SK-N-SH (cell line): ENCODE data around the gene TBC1D8. TPM values are rescaled to one million over a fixed set of nuclear protein-coding genes. Genes with fewer than 3 reads are reported as not detected.

Experiments used
- CTCF ChIA-PET: fragments of 300-600, 350-600 bp; formaldehyde crosslinking; extraction: SDS; loops from one replicate; lab custom pipeline; 2021; lab: Yijun Ruan, JAX
- POLR2A ChIA-PET: fragments of 350-600 bp; sonication (Branson Sonifier 250); formaldehyde crosslinking; extraction: SDS; loops from one replicate; lab custom pipeline; 2020; ENCODE audit warnings: antibody characterized with exemption, inconsistent platforms; lab: Yijun Ruan, JAX
- DNase-seq: peaks from one replicate; pipeline ENCODE4 v3.0.0; 2012
- H2AFZ ChIP-seq: fragments of 200-600 bp; sonication (generic); 2 replicates; pipeline ENCODE4 v1.8.1; 2016; ENCODE audit warnings: antibody characterized with exemption, mild to moderate bottlenecking, low read depth
- H3F3A ChIP-seq: fragments of 200-600 bp; sonication (generic); replicated peaks from 2 replicates; pipeline ENCODE3; 2016; ENCODE audit warnings: antibody characterized with exemption, mild to moderate bottlenecking; ENCODE audit not compliant: insufficient read depth
- H3K27ac ChIP-seq, 2 experiments: fragments of 200-500 bp in 1 of 2; fragments of 200-600 bp in 1 of 2; sonication (Bioruptor generic) in 1 of 2; sonication (generic), shearing (Covaris generic) in 1 of 2; 2 replicates each; pipeline versions ENCODE4 v1.5.1 to v1.6.1; 2014 to 2016; ENCODE audit warnings: low read depth in 2 of 2, inconsistent platforms in 1 of 2, low read length in 1 of 2, mild to moderate bottlenecking in 1 of 2, mixed read lengths in 1 of 2
- H3K27me3 ChIP-seq: fragments of 200-600 bp; sonication (generic), shearing (Covaris generic); 2 replicates; pipeline ENCODE4 v1.6.1; 2016; ENCODE audit warnings: mixed run types; ENCODE audit not compliant: insufficient read depth
- H3K36me3 ChIP-seq, 2 experiments: fragments of 200-500 bp in 1 of 2; fragments of 200-600 bp in 1 of 2; sonication (Bioruptor generic) in 1 of 2; sonication (generic) in 1 of 2; replicated peaks in 1 of 2; 2 replicates each; pipeline versions ENCODE3 to v1.5.1; 2014 to 2016; ENCODE audit warnings: low read length in 1 of 2, mild to moderate bottlenecking in 1 of 2; ENCODE audit not compliant: insufficient read depth in 2 of 2, control insufficient read depth in 1 of 2
- H3K4me1 ChIP-seq, 2 experiments: fragments of 200-500 bp in 1 of 2; fragments of 200-600 bp in 1 of 2; sonication (Bioruptor generic) in 1 of 2; sonication (generic), shearing (Covaris generic) in 1 of 2; 2 replicates each; pipeline versions ENCODE4 v1.5.1 to v1.6.1; 2014 to 2016; ENCODE audit warnings: low read depth in 1 of 2, low read length in 1 of 2, mixed run types in 1 of 2; ENCODE audit not compliant: insufficient read depth in 2 of 2, control insufficient read depth in 1 of 2
- H3K4me2 ChIP-seq: fragments of 200-600 bp; sonication (generic), shearing (Covaris generic); 2 replicates; pipeline ENCODE4 v1.6.1; 2017; ENCODE audit warnings: mixed run types
- H3K4me3 ChIP-seq, 2 experiments: fragments of 200-500 bp in 1 of 2; fragments of 200-600 bp in 1 of 2; sonication (Bioruptor generic) in 1 of 2; sonication (generic), shearing (Covaris generic) in 1 of 2; 2 replicates each; pipeline versions ENCODE4 v1.5.1 to v1.8.1; 2014 to 2016; ENCODE audit warnings: low read depth in 2 of 2, inconsistent platforms in 1 of 2, low read length in 1 of 2, mild to moderate bottlenecking in 1 of 2, mixed read lengths in 1 of 2, moderate library complexity in 1 of 2
- H3K79me2 ChIP-seq: fragments of 200-600 bp; sonication (generic); 2 replicates; pipeline ENCODE4 v1.8.1; 2017; ENCODE audit warnings: mild to moderate bottlenecking; ENCODE audit not compliant: insufficient read depth
- H3K9ac ChIP-seq: fragments of 200-600 bp; sonication (generic); 2 replicates; pipeline ENCODE4 v1.6.1; 2017; ENCODE audit warnings: mixed run types
- H3K9me2 ChIP-seq: fragments of 200-600 bp; sonication (generic); 2 replicates; pipeline ENCODE4 v1.6.1; 2017; ENCODE audit warnings: mixed run types
- H3K9me3 ChIP-seq: fragments of 200-600 bp; sonication (generic); 2 replicates; pipeline ENCODE4 v1.6.1; 2017; ENCODE audit warnings: mixed run types, mild to moderate bottlenecking, moderate library complexity
- H4K20me1 ChIP-seq: fragments of 200-600 bp; sonication (generic); 2 replicates; pipeline ENCODE4 v1.6.1; 2017; ENCODE audit warnings: mild to moderate bottlenecking, mixed run types; ENCODE audit not compliant: insufficient read depth
- ELF1 ChIP-seq: IDR thresholded peaks from 2 replicates; pipeline ENCODE4 v1.4.0; 2012
- EP300 ChIP-seq, 2 experiments: IDR thresholded peaks; 2 replicates each; pipeline versions ENCODE4 v1.4.0 to v1.6.1; 2012; ENCODE audit warnings: borderline replicate concordance in 1 of 2, low read depth in 1 of 2, low read length in 1 of 2
- FOSL2 ChIP-seq: IDR thresholded peaks from 2 replicates; pipeline ENCODE4 v1.4.0; 2012; ENCODE audit warnings: low read depth, mild to moderate bottlenecking, moderate library complexity, borderline replicate concordance
- GATA2 ChIP-seq: sonication (generic); formaldehyde crosslinking; IDR thresholded peaks from 2 replicates; pipeline ENCODE4 v1.5.0; 2020; ENCODE audit warnings: mild to moderate bottlenecking, missing genetic modification reagents
- JUND ChIP-seq: IDR thresholded peaks from 2 replicates; pipeline ENCODE4 v1.4.0; 2012
- MEF2A ChIP-seq: IDR thresholded peaks from 2 replicates; pipeline ENCODE4 v1.4.0; 2012; ENCODE audit warnings: low read depth, borderline replicate concordance
- POLR2AphosphoS5 ChIP-seq: IDR thresholded peaks from 2 replicates; pipeline ENCODE4 v1.6.1; 2012; ENCODE audit warnings: low read depth, low read length
- RAD21 ChIP-seq: IDR thresholded peaks from 2 replicates; pipeline ENCODE4 v1.6.1; 2012; ENCODE audit warnings: mild to moderate bottlenecking, low read length
- RFX5 ChIP-seq: IDR thresholded peaks from 2 replicates; pipeline ENCODE4 v1.6.1; 2012; ENCODE audit warnings: mild to moderate bottlenecking, improper control_type of control experiment, low read length
- RXRA ChIP-seq: IDR thresholded peaks from 2 replicates; pipeline ENCODE4 v1.4.0; 2012; ENCODE audit warnings: low read depth, mild to moderate bottlenecking, borderline replicate concordance
- SMC3 ChIP-seq: IDR thresholded peaks from 2 replicates; pipeline ENCODE4 v1.6.1; 2012; ENCODE audit warnings: low read depth, low read length, improper control_type of control experiment
- TAF1 ChIP-seq: IDR thresholded peaks from 2 replicates; pipeline ENCODE4 v1.6.1; 2012; ENCODE audit warnings: low read depth, mild to moderate bottlenecking, low read length, moderate library complexity, borderline replicate concordance
- TCF12 ChIP-seq: IDR thresholded peaks from 2 replicates; pipeline ENCODE4 v1.4.0; 2012
- WGBS: methylation state at CpG from one replicate; pipeline ENCODE4 v1.1.6; 2017; ENCODE audit warnings: low lambda C conversion rate; 5-methylcytosine and 5-hydroxymethylcytosine counted together
- polyA plus RNA-seq, 3 experiments: library from polyadenylated mRNA; depleted of rRNA; stranded (reverse); fragments of >200 nt; gene quantifications; 2 replicates each; pipeline ENCODE4 v1.2.3, GENCODE V29; 2012
- TF ChIP-seq, protein P1 (sequence below): fragments of 150-350 bp; IDR thresholded peaks from 2 replicates; pipeline ENCODE4 v1.6.1; 2017; ENCODE audit warnings: antibody characterized with exemption, low read length, low read depth, borderline replicate concordance
- TF ChIP-seq, protein P2 (sequence below): IDR thresholded peaks from 2 replicates; pipeline ENCODE4 v1.4.0; 2012; ENCODE audit warnings: low read depth, borderline replicate concordance
- TF ChIP-seq, protein P3 (sequence below): fragments of 150-350 bp; IDR thresholded peaks from 2 replicates; pipeline ENCODE4 v1.6.1; 2016; ENCODE audit warnings: mild to moderate bottlenecking, low read depth, low read length
- TF ChIP-seq, protein P4 (sequence below): IDR thresholded peaks from 2 replicates; pipeline ENCODE4 v1.6.1; 2012; ENCODE audit warnings: mild to moderate bottlenecking, low read depth, low read length, moderate library complexity
- TF ChIP-seq, protein P5 (sequence below): IDR thresholded peaks from 2 replicates; pipeline ENCODE4 v1.4.0; 2012; ENCODE audit warnings: low read depth
- TF ChIP-seq, protein P6 (sequence below): fragments of 200-600 bp; sonication (generic); IDR thresholded peaks from 2 replicates; pipeline ENCODE4 v1.6.1; 2017; ENCODE audit warnings: antibody characterized with exemption, mild to moderate bottlenecking, moderate library complexity

Gene TBC1D8
- polyA plus RNA-seq, 1 of the 3 experiments (the other 2 are of a cell fraction), result 5.3 TPM

DNA sequence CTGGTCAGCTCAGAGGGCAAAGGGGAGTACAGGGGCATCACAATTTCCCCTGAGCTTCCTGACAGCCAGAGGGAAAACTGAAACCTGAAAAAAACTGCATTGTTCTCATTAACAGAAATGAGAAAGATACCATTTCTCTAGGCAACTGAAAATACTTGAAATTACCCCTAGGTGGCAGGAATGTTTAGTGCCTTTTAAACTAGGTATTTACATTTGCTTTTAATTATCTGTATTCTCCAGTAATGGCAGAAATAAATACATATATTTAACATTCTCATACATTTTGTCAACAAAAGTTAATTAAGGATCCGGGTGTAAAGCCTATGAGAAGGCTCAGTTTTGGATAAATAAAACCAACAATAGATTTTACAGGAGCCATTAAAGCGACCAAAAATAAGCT is 114.6 kb downstream of the TBC1D8 start:
- H3K27me3 ChIP-seq, result no peaks in the 10 kb centered on the region
- peak; percentile 62 for DNase-seq
- H3K4me1 ChIP-seq, result peaks cover 0 to 15% of the 10 kb centered on the region in 2 experiments; a peak in 2 of 4 replicates
- no peaks in the 10 kb centered on the region for H4K20me1 ChIP-seq
- H3K9ac ChIP-seq, result no peak overlapping the region
- TF ChIP-seq, protein P1, sequence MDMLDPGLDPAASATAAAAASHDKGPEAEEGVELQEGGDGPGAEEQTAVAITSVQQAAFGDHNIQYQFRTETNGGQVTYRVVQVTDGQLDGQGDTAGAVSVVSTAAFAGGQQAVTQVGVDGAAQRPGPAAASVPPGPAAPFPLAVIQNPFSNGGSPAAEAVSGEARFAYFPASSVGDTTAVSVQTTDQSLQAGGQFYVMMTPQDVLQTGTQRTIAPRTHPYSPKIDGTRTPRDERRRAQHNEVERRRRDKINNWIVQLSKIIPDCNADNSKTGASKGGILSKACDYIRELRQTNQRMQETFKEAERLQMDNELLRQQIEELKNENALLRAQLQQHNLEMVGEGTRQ, result no peak
- TF ChIP-seq MEF2A (no peak), EP300 (IDR thresholded peaks at IDR 0.05; ENCODE audit: borderline replicate concordance in 1 of 2, low read depth in 1 of 2, low read length in 1 of 2) (no peak), ELF1 (no peak), RXRA (no peak), GATA2 (CRISPR knock-in tag) (no peak), TCF12 (peak; percentile 74), FOSL2 (no peak), TAF1 (no peak), SMC3 (peak; percentile 60), JUND (no peak), POLR2AphosphoS5 (no peak), RFX5 (no peak), RAD21 (peak; percentile 79)
- TF ChIP-seq, protein P2, sequence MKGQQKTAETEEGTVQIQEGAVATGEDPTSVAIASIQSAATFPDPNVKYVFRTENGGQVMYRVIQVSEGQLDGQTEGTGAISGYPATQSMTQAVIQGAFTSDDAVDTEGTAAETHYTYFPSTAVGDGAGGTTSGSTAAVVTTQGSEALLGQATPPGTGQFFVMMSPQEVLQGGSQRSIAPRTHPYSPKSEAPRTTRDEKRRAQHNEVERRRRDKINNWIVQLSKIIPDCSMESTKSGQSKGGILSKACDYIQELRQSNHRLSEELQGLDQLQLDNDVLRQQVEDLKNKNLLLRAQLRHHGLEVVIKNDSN, result no peak
- TF ChIP-seq, protein P3, sequence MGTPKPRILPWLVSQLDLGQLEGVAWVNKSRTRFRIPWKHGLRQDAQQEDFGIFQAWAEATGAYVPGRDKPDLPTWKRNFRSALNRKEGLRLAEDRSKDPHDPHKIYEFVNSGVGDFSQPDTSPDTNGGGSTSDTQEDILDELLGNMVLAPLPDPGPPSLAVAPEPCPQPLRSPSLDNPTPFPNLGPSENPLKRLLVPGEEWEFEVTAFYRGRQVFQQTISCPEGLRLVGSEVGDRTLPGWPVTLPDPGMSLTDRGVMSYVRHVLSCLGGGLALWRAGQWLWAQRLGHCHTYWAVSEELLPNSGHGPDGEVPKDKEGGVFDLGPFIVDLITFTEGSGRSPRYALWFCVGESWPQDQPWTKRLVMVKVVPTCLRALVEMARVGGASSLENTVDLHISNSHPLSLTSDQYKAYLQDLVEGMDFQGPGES, result no peak
- TF ChIP-seq, protein P4, sequence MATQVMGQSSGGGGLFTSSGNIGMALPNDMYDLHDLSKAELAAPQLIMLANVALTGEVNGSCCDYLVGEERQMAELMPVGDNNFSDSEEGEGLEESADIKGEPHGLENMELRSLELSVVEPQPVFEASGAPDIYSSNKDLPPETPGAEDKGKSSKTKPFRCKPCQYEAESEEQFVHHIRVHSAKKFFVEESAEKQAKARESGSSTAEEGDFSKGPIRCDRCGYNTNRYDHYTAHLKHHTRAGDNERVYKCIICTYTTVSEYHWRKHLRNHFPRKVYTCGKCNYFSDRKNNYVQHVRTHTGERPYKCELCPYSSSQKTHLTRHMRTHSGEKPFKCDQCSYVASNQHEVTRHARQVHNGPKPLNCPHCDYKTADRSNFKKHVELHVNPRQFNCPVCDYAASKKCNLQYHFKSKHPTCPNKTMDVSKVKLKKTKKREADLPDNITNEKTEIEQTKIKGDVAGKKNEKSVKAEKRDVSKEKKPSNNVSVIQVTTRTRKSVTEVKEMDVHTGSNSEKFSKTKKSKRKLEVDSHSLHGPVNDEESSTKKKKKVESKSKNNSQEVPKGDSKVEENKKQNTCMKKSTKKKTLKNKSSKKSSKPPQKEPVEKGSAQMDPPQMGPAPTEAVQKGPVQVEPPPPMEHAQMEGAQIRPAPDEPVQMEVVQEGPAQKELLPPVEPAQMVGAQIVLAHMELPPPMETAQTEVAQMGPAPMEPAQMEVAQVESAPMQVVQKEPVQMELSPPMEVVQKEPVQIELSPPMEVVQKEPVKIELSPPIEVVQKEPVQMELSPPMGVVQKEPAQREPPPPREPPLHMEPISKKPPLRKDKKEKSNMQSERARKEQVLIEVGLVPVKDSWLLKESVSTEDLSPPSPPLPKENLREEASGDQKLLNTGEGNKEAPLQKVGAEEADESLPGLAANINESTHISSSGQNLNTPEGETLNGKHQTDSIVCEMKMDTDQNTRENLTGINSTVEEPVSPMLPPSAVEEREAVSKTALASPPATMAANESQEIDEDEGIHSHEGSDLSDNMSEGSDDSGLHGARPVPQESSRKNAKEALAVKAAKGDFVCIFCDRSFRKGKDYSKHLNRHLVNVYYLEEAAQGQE, result no peak
- TF ChIP-seq, protein P5, sequence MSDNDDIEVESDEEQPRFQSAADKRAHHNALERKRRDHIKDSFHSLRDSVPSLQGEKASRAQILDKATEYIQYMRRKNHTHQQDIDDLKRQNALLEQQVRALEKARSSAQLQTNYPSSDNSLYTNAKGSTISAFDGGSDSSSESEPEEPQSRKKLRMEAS, result no peak
- TF ChIP-seq, protein P6, sequence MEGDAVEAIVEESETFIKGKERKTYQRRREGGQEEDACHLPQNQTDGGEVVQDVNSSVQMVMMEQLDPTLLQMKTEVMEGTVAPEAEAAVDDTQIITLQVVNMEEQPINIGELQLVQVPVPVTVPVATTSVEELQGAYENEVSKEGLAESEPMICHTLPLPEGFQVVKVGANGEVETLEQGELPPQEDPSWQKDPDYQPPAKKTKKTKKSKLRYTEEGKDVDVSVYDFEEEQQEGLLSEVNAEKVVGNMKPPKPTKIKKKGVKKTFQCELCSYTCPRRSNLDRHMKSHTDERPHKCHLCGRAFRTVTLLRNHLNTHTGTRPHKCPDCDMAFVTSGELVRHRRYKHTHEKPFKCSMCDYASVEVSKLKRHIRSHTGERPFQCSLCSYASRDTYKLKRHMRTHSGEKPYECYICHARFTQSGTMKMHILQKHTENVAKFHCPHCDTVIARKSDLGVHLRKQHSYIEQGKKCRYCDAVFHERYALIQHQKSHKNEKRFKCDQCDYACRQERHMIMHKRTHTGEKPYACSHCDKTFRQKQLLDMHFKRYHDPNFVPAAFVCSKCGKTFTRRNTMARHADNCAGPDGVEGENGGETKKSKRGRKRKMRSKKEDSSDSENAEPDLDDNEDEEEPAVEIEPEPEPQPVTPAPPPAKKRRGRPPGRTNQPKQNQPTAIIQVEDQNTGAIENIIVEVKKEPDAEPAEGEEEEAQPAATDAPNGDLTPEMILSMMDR, result peak; percentile 69
- no peak overlapping the region for H3K4me3 ChIP-seq
- no peak overlapping the region for H3K4me2 ChIP-seq
- ChIA-PET POLR2A (interaction anchor here (1.6 kb wide), 1 partner anchor 114 kb away, joined by 4 read pairs; no protein-coding TSS in a partner anchor), CTCF (interaction anchor here (0.6 to 4.7 kb wide), 40 partner anchors 8 to 217 kb away, joined by 3 to 99 read pairs (median 6); partner anchors contain the start of gene TBC1D8)
- no peaks in the 10 kb centered on the region for H3K9me2 ChIP-seq
- no peak overlapping the region for H3K27ac ChIP-seq
- no peak overlapping the region for H2AFZ ChIP-seq
- no peaks in the 10 kb centered on the region for H3K9me3 ChIP-seq
- 46% methylated on average over 2 of the region's 2 CpGs for WGBS
- no peaks in the 10 kb centered on the region for H3K79me2 ChIP-seq
- H3F3A ChIP-seq, result no peaks in the 10 kb centered on the region
- H3K36me3 ChIP-seq, result peaks cover 0 to 4% of the 10 kb centered on the region in 2 experiments
